GM19240 (cell line): ENCODE data around the gene COL5A1.
"Not testable (repeated sequence)": the region's sequence is repeated elsewhere in the genome, so short reads cannot be mapped to it uniquely, and the experiment has no call there.

ENCODE experiments used
- DNase-seq: peaks from one replicate; pipeline ENCODE4 v3.0.0; 2011; ENCODE audit warnings: low spot score; ENCODE audit not compliant: insufficient read length

The COL5A1 gene

DNA sequence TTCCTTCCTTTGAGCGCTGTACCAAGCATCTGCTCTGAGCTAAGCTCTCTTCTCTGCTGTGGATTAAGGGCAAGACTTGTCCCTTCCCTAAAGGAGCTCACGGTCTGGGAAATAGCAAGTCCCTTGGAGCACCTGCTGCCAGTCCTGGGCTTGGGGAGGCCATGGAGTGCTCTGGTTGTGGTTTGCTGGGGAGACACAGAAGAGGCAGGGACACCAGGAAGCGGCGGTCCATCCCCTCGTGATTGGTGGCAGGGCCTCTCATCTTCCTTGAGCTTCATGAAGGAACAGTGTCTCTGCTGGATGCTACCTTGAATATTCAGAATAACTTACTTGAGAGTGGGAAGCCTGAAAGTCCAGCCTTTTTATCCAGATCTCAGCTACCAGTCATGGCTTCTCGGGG is 35.3 kb downstream of the COL5A1 start:
- DNase-seq = no peak

- no peak for DNase-seq
Observed at GRCh38 chr9:134677743-134678142, 36.1 kb downstream of the COL5A1 start.

DNA sequence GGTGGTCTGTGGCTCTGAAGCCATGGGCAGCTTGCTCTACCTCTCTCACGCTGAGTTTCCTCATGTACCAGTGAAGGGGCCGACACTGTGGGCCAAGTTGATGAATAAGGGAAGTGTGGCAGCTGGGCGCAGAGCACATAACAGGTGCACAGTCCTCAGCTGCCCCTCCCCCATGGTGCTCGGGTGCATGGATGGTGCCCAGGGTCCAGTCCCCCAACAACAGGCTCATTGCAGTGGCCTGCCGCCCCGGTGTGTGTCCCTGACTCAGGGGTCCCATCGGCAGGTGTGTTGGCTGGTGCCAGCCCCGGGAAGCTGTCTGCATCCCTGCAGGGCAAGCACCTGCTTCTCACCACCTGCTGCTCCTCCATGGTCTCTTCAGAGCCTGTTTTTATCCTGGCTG is 36.6 kb downstream of the COL5A1 start:
- DNase-seq = no peak

GRCh38 chr9:134678666-134679443 is 37.3 kb downstream of the COL5A1 start:
- DNase-seq = no peak

GRCh38 chr9:134679616-134680392 is 38.2 kb downstream of the COL5A1 start:
- no peak for DNase-seq

DNA sequence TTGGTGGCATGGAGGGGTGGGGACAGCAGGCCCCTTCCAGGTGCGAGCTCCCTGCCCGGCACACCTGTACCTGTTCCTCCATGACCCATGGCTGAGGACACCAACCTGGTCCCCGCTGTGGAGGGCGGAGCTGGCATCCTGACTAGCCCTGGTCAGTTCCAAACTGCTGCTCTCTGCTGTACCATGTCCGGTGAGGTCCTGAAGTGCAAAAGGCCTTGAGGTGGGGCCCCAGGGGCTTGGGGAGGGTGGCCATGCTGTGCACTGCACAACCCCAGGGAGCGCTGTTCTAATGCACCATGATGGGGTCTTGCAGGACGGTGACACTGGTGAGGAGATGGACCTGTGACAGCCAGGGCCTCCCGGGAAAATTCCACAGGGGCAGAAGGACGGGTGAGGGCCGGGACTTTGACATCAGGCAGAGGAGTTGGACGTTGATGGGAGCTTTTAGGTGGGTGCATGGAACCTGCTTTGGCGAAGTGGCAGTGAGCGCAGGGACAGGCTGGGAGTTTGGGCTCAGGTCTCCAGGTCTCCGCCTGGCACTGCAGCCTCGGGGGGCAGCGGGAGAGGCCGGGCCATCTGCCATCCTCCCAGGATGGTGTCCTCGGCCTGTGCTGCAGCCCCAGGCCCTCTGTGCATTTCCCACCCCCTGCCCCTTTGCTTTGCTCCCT is 38.9 kb downstream of the COL5A1 start:
- DNase-seq = no peak

- no peak for DNase-seq
Observed at GRCh38 chr9:134681061-134681661, 39.6 kb downstream of the COL5A1 start.

DNA sequence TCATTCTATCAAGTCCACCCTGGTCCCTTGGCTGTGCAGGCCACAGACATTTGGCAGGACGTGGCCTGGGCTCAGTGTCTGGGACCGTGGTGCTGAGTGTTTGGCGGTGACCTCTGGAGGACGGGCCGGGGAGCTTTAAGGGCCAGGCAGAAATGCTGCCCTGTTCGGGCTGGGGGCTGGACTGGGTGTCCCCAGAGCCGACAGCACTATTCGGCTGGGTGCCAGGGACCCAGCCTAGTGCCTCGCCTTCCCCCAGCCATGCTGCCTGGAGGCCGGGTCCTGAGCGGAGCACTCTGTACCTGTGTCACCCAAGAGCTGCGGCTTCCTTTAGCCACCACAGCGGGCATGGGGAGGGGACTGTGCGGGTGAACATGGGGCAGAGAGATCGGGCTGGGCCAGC is 40.4 kb downstream of the COL5A1 start:
- DNase-seq = no peak

DNA sequence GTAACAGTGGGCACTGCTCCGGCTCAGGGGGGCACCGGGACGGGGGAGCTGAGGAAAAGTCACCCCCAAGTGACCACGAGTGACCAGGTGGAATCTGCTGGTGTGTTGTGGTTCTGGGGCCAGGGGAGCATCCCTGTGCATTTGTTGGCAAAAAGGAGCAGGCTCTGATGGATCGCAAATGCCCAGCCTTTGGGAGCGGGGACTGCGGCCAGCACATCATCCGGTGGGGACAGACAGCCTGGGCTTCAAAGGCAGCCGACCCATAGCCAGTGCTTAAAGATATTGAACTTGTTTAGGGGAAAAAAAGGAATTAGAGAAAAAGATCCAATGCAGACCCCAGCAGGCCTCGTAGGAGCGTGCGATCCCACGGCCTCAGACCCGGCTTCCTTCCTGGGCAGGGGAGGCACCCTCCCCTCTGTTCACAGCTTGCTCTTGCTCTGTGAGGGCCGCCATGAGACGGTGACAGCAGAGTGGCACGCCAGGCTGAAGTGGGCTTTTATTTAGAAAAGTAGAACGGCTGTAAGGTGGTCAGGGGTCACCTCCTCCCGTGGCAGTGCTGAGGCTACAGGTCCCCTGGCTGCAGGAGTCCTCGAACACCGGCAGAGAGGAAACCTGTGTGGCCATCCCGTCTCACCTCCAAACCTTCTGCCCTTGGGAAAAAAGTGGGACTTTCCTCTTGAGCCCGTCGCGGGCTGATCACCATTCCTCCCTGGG is 41.2 kb downstream of the COL5A1 start:
- DNase-seq = no peak

GRCh38 chr9:134683714-134684374 is 42.2 kb downstream of the COL5A1 start:
- DNase-seq = no peak

DNA sequence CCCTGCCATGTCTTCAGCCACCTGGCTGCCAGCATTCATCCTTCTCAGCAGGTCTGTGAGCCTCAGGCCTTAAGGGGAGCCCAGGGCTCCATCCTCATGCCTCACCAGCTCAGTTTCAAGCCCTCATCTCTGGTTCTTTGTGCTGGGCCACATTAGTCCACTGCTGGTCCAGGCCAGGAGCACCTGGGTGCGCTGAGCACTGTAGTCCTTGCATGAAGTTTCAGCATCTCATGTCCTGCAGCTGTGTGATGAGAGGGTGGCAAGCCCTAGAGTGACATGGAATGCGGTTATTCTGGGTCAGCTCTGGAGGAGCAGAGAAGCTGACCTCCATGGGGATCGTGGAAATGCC is 42.7 kb downstream of the COL5A1 start:
- DNase-seq = no peak

- not testable (repeated sequence) for DNase-seq
Observed at GRCh38 chr9:134684941-134685340, 43.3 kb downstream of the COL5A1 start.

- no peak for DNase-seq
Observed at GRCh38 chr9:134685784-134686183, 44.2 kb downstream of the COL5A1 start.

- no peak for DNase-seq
Observed at GRCh38 chr9:134686896-134687295, 45.3 kb downstream of the COL5A1 start.

GRCh38 chr9:134687556-134687955 is 46.0 kb downstream of the COL5A1 start:
- DNase-seq = no peak

DNA sequence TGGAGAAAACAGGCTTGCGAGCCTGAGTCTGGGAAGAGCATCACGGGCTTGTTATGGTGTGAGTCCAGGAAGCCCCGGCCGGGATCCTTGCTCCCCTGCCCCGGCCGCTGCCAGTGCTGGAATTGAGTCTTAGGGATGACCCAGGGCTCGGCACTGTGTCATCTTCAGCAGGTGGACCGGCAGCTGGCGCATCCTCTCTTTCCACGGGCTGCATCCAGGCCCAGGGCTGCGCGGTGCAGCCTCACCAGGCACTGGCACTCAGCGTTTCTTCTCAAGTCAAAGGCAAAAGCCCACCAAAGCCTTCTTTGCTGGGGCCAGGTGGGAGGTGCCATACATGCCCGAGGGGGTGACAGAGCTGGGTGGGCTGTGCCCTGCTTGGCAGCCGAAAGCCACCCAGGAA is 46.6 kb downstream of the COL5A1 start:
- no peak for DNase-seq

DNA sequence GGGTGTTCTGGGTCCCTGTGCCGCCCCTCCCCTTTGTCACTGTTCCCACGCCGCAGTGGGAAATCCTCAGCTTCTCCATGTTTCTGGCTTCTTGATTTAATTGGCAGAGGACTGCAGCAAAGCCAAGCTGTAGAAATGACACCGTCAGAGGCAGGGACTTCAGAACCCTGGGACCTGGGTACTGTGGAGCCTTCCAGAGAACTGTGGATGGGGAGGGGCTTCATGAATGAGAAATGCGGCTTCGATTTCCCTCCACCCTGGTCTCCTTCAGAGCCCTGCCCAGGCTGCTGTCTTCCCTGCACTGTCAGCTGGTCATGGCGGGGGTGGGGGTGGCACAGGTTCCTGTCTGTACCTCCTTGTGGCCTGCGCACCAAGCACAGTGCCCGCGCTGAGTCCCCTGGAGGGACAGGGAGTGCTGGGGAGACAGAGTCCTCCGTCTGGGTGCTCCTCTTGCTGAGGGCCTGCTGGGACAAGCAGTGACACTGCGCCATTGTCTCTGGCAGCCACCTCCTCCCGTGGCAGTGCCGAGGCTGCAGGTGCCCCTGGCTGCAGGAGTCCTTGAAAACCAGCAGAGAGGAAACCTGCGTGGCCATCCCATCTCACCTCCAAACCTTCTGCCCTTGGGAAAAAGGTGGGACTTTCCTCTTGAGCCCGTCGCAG is 47.2 kb downstream of the COL5A1 start:
- DNase-seq = no peak

GRCh38 chr9:134689321-134690181 is 47.9 kb downstream of the COL5A1 start:
- DNase-seq = no peak

GRCh38 chr9:134690301-134690751 is 48.7 kb downstream of the COL5A1 start:
- no peak for DNase-seq
